Activated T-helper 9 cell treated with anti-CD3 and anti-CD28 coated beads, Interleukin-2, amount 50 U/mL, for 16 hours (primary cell): ENCODE data around the gene REN.

ENCODE experiments used
- DNase-seq: peaks from one replicate; pipeline ENCODE4 v3.0.0-alpha.2; 2020; ENCODE audit warnings: low read depth

REN gene

DNA sequence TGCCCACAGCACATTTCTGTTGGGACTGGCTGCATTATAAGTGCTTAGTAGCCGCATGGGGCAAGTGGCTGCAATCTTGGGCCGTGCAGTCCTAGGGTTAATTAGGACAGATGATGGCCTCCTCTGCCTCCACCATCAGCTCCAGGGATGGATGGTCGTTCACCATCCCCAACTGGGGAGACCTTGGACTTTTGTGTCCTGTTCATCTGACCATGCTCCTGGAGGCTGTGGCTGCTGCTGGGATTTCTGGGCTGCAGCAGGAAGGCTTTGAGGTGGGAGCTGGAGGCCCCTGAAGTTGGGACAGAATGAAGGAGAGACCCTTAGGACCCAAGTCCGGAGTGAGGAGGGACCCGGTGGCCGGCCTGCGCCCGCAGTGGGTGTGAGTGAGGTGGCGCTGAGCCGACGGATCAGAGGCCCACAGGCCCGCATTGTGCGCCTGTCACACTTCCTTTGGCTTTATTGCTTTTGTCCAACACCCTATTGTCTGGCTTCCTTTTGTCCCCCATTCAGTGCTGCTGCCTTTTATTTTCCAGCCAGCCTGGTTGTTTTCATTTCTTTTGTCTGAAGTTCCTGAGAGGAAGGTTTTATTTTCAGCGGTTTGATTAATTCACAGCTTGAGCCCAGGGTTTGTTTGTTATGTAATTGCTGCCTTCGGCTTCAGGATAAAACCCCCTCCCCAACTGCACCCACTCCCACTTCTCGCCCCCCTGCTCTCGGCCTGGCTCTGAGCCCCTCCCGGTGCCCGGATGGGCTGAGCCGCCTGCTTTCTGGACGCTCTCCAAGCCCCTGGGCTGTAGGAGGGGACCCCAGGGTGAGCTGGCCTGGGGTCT is 57.6 kb downstream of the REN start:
- DNase-seq = no peak

DNA sequence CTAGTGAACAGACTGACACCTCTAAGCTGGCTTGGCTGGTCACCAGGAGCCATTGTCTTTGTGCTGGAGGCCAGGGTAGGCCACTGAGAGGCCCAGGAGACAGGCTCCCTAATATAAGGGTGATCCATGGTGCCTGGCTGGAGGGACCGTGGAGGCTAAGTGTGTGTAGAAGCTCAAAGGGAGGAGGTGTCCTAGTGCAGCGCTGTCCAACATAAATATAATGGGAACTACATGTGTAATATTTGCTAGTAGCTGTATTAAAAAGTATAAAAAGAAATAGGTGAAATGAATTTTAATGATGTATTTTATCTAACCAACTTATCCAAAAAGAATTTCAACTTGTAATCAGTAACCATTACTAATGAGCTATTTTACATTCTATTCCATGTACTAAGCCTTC is 58.2 kb downstream of the REN start:
- no peak for DNase-seq

GRCh38 chr1:204106825-204107224 is 59.3 kb downstream of the REN start:
- no peak for DNase-seq

DNA sequence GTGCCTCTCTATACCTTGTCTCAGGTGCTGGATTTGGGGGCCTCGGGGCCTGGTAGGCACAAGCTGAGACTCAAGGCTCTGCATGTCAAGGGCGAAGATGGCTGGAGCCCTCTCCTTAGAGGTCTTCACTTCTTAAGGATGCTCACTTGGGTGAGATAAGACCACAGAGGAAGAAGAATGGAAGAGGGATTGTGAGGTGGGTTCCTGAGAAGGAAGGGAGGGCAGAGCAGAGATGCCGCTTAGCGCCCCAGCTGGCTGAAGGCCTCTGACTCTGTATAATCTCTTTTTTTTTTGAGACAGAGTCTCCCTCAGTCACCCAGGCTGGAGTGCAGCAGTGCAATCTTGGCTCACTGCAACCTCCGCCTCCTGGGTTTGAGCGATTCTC is 61.0 kb downstream of the REN start:
- no peak for DNase-seq
